Activated CD4-positive, alpha-beta T cell treated with anti-CD3 and anti-CD28 coated beads for 36 hours (primary cell): ENCODE data around the gene JAKMIP2. TPM values are rescaled to one million over a fixed set of nuclear protein-coding genes. Genes with fewer than 3 reads are reported as not detected.
"Not testable (repeated sequence)": the region's sequence is repeated elsewhere in the genome, so short reads cannot be mapped to it uniquely, and the experiment has no call there.

Experiments used
- ATAC-seq: fragments of 200-7000 bp; cut with Tn5 transposase; one replicate; pipeline ENCODE4 v1.10.0; 2021; ENCODE audit warnings: mild to moderate bottlenecking, moderate library complexity
- CTCF ChIA-PET: fragments of 350-600 bp; sonication (Branson Sonifier 250); formaldehyde crosslinking; loops from one replicate; lab custom pipeline; 2021; ENCODE audit warnings: antibody characterized with exemption; lab: Charles Lee
- POLR2A ChIA-PET: fragments of 350-600 bp; sonication (Branson Sonifier 250); formaldehyde crosslinking; loops from one replicate; lab custom pipeline; 2021; ENCODE audit warnings: antibody characterized with exemption, inconsistent platforms; lab: Charles Lee
- DNase-seq: peaks from one replicate; pipeline ENCODE4 v3.0.0-alpha.2; 2020
- H3K27ac Mint-ChIP-seq: one replicate; pipeline ENCODE4 v1.8.0; 2021; ENCODE audit warnings: mixed read lengths
- H3K27me3 Mint-ChIP-seq: one replicate; pipeline ENCODE4 v1.8.0; 2021; ENCODE audit warnings: mixed read lengths
- H3K36me3 Mint-ChIP-seq: one replicate; pipeline ENCODE4 v1.8.0; 2021; ENCODE audit warnings: low read depth, mixed read lengths
- H3K4me1 Mint-ChIP-seq: one replicate; pipeline ENCODE4 v1.8.0; 2021; ENCODE audit warnings: mixed read lengths
- H3K4me3 Mint-ChIP-seq: one replicate; pipeline ENCODE4 v1.8.0; 2021; ENCODE audit warnings: mild to moderate bottlenecking, moderate library complexity, mixed read lengths
- H3K9me3 Mint-ChIP-seq: one replicate; pipeline ENCODE4 v1.8.0; 2021; ENCODE audit warnings: low read depth, mixed read lengths
- intact Hi-C, 2 experiments: fragments of 100-400 bp; cut with DNase I in 1 of 2; cut with micrococcal nuclease in 1 of 2; formaldehyde crosslinking; loops; one replicate each; pipeline versions ENCODE4 v1.14.2 to v1.15.1; 2022 to 2024; cut with DNase I, micrococcal nuclease
- total RNA-seq, 2 experiments: library from RNA; stranded (reverse); gene quantifications; one replicate each; pipeline ENCODE4 v1.2.3, GENCODE V29; 2021

JAKMIP2 gene
- total RNA-seq, 2 experiments from 2014 or later, result 3.4 to 3.9 TPM

DNA sequence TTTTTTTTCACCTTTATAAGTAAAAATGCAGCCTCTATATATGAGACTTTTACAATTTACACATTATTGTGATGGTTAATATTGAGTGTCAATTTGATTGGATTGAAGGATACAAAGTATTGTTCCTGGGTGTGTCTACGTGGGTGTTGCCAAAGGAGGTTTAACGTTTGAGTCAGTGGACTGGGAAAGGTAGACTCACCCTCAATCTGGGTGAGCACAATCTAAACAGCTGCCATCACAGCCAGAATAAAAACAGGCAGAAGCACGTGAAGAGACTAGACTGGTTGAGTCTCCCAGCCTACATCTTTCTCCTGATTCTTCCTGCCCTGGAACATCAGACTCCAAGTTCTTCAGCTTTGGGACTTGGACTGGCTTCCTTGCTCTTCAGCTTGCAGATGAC is 139.9 kb downstream of the JAKMIP2 start:
- Mint-ChIP-seq H3K4me3 (no peak overlapping the region), H3K27me3 (no peaks in the 10 kb centered on the region), H3K9me3 (no peaks in the 10 kb centered on the region), H3K36me3 (peaks cover 1% of the 10 kb centered on the region), H3K4me1 (no peaks in the 10 kb centered on the region), H3K27ac (no peak overlapping the region)
- ChIA-PET POLR2A (no interaction called here), CTCF (interaction anchor here (0.6 to 4.8 kb wide), 2 partner anchors 75 to 180 kb away, joined by 4 to 13 read pairs; no protein-coding TSS in a partner anchor)
- no peak for ATAC-seq
- intact Hi-C loops, result no loop called here
- DNase-seq, result no peak

DNA sequence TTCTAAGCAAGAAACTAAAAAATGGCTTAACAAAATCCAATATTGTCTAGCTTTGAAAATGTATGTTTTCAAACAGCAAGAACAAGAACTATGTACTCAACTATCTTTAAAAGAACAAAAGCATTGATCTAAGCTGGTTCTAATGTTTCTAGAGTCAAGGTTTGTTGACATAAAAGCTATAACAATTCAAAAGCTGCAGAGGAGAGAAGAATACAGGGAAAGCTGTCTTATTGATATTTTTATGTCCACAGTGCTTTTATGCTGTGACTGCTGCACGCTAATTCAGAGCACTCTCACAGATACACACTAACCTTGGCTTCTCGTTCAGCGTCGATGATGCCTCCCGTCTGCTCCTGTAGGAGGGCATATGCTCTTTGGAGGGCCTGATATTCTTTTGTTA is 143.2 kb downstream of the JAKMIP2 start:
- H3K9me3 Mint-ChIP-seq, result no peaks in the 10 kb centered on the region
- no peaks in the 10 kb centered on the region for H3K4me1 Mint-ChIP-seq
- intact Hi-C loops, result no loop called here
- H3K4me3 Mint-ChIP-seq, result no peak overlapping the region
- ATAC-seq (no peak), DNase-seq (no peak)
- H3K27me3 Mint-ChIP-seq, result no peaks in the 10 kb centered on the region
- H3K27ac Mint-ChIP-seq, result no peak overlapping the region
- ChIA-PET POLR2A (no interaction called here), CTCF (interaction anchor here (0.9 to 4.8 kb wide), 5 partner anchors 9 to 185 kb away, joined by 3 to 13 read pairs (median 4); no protein-coding TSS in a partner anchor)
- peaks cover 1% of the 10 kb centered on the region for H3K36me3 Mint-ChIP-seq

DNA sequence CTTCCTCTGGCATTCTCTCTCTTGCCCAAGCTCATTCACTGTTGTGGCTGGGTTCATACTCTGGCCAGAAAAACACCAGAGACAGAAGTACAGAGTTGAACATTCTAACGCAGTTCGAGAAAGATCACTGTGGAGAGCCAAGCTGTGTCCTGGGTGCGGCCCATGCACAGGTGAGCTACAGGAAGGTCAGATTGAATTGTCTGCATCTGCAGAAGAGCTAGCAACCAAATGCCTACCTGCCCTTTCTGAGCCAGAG is 145.9 kb downstream of the JAKMIP2 start:
- Mint-ChIP-seq H3K27me3 (no peaks in the 10 kb centered on the region), H3K36me3 (no peaks in the 10 kb centered on the region), H3K9me3 (no peaks in the 10 kb centered on the region), H3K4me3 (no peak overlapping the region), H3K27ac (no peak overlapping the region), H3K4me1 (no peaks in the 10 kb centered on the region)
- POLR2A ChIA-PET, result no interaction called here
- intact Hi-C loops, result no loop called here
- no peak for ATAC-seq
- CTCF ChIA-PET, result interaction anchor here (1.1 to 1.2 kb wide), 2 partner anchors 9 to 186 kb away, joined by 3 to 4 read pairs; no protein-coding TSS in a partner anchor
- no peak for DNase-seq

DNA sequence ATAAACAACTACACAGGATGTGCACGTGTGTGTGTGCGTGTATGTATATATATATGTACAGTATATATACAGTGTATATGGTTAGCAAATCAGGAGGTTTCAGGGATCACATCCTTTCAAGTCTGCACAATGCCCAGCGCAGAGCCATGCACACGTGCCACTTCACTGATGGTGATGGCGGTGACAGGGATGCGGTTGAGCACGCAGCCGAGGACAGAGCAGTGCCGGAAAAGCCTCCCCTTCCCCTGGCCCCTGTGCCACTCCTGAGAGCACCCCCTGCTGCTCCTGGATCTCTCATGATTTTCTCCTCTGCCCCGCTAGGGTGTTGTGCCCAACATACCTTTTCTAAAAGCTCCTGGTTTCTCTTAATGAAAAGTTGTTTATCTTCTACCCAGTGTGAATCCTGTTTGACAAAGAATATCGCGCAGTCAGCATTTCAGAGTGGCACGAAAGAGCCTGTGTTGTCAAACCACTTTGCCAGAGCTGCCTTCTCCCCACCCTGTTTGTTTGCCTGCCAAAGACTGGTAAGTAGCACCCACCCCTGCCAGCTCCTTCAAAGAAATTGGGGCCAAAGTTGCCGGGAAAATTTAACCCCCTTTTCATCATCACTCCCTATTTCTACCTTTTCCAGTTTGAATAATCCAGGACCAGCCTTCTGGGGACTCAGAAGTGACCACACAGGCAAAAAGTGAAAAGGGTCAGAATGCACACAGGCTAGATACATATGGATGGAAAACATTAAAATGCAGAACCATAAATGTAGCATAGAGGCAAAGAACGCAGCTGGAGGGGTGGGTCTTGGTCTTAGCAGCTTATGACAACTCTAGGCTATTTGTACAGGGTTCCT is 146.4 kb downstream of the JAKMIP2 start:
- Mint-ChIP-seq H3K36me3 (no peaks in the 10 kb centered on the region), H3K4me1 (no peaks in the 10 kb centered on the region), H3K27ac (no peak overlapping the region), H3K4me3 (no peak overlapping the region), H3K9me3 (no peaks in the 10 kb centered on the region), H3K27me3 (no peaks in the 10 kb centered on the region)
- DNase-seq (no peak), ATAC-seq (no peak)
- ChIA-PET CTCF (interaction anchor here (1.2 kb wide), 1 partner anchor 8 kb away, joined by 4 read pairs; no protein-coding TSS in a partner anchor), POLR2A (no interaction called here)
- intact Hi-C loops, result no loop called here

DNA sequence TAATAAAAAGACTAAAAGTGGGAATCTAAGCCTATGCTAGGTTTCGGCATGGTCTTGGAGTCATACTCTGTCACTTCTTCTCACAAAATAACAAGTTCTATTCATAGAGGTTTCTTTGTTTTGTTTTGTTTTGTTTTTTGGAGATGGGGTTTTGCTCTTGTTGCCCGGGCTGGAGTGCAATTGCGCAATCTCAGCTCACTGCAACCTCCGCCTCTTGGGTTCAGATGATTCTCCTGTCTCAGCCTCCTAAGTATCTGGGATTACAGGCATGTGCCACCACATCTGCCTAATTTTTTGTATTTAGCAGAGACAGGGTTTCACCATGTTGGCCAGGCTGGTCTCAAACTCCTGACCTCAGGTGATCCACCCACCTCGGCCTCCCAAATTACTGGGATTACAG is 147.1 kb downstream of the JAKMIP2 start:
- intact Hi-C loops, H3K4me3 Mint-ChIP-seq, H3K27ac Mint-ChIP-seq, ATAC-seq, POLR2A ChIA-PET, H3K9me3 Mint-ChIP-seq, H3K4me1 Mint-ChIP-seq, H3K27me3 Mint-ChIP-seq, DNase-seq, CTCF ChIA-PET, H3K36me3 Mint-ChIP-seq: not testable (repeated sequence)

DNA sequence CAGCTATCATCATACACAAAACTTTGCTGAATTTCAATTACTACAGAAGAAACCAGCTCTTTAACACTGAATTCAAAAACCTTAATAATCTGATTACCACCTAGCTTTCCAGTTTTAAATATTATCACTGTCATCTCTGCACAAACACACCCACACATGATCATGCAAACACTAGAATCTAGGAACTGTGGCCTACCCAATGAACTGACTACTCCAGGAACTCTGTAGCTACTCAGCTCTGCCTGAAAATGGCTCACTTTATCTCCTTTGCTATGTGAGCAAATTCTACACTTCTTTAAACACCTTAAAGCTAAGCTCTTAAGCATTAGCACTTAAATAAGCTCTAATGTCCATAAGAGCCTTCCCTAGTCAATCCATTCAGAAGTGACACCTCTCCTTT is 149.4 kb downstream of the JAKMIP2 start:
- no peak for ATAC-seq
- ChIA-PET POLR2A (no interaction called here), CTCF (interaction anchor here (0.5 to 8.1 kb wide), 3 partner anchors 127 to 190 kb away, joined by 3 to 108 read pairs (median 4); no protein-coding TSS in a partner anchor)
- no peaks in the 10 kb centered on the region for H3K36me3 Mint-ChIP-seq
- H3K4me1 Mint-ChIP-seq, result no peaks in the 10 kb centered on the region
- no peaks in the 10 kb centered on the region for H3K9me3 Mint-ChIP-seq
- H3K27ac Mint-ChIP-seq, result no peak overlapping the region
- DNase-seq, result no peak
- intact Hi-C loops, result no loop called here
- no peaks in the 10 kb centered on the region for H3K27me3 Mint-ChIP-seq
- no peak overlapping the region for H3K4me3 Mint-ChIP-seq

DNA sequence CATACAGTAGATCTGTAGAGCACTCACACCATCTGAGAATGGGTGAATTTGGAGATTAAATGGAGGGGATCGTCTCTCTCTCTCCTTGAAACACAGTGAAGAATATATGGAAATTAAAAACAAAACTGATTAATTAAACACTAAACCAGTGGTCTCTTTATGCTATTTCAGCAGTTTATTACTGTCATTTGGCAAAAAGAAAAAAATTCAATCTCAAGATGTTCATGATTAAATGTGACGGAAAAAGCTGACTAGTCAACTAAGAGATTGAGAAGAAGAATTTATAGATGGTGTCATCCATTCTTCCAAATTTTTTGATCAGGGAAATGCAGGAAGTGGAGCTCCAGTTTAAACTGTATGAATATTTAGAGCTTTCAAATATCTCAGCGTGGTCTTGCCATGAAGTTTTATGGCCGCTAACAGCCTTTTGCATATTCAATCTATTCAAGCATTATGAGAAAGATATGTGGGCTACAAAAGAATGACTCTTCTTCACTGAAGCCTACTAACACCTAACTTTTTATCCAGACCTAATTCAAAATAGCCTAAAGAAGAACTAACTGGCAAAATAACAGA is 151.0 kb downstream of the JAKMIP2 start:
- CTCF ChIA-PET, result interaction anchor here (1.3 to 8.1 kb wide), 2 partner anchors 192 to 198 kb away, joined by 3 to 108 read pairs; no protein-coding TSS in a partner anchor
- Mint-ChIP-seq H3K4me1 (no peaks in the 10 kb centered on the region), H3K27me3 (no peaks in the 10 kb centered on the region), H3K27ac (no peak overlapping the region), H3K9me3 (no peaks in the 10 kb centered on the region), H3K4me3 (no peak overlapping the region), H3K36me3 (no peaks in the 10 kb centered on the region)
- POLR2A ChIA-PET, result no interaction called here
- intact Hi-C loops, result no loop called here
- no peak for DNase-seq
- no peak for ATAC-seq

DNA sequence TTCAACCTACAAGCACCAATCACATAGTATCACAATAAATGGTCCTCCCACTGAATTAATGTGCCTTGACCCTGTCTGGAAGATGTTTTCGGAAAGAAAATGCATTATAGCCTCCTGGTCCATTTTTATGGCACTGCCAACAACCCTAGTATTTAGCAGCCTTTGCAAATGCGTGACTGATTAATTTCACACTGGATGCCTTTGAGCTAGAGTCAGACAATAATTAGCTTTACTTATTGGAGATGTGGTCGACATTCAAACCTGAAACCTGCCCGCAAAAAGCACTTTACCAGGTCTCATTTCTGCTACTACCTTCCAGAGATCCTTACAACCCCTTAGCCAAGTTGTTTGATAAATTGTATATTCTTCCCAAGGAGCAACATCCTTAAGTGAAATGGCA is 153.3 kb downstream of the JAKMIP2 start:
- Mint-ChIP-seq H3K4me3 (no peak overlapping the region), H3K36me3 (no peaks in the 10 kb centered on the region), H3K27me3 (no peaks in the 10 kb centered on the region), H3K4me1 (no peaks in the 10 kb centered on the region), H3K27ac (no peak overlapping the region), H3K9me3 (no peaks in the 10 kb centered on the region)
- ChIA-PET CTCF (interaction anchor here (1.0 to 8.1 kb wide), 4 partner anchors 145 to 199 kb away, joined by 3 to 108 read pairs (median 11); no protein-coding TSS in a partner anchor), POLR2A (no interaction called here)
- ATAC-seq, result no peak
- no peak for DNase-seq
- intact Hi-C loops, result no loop called here

DNA sequence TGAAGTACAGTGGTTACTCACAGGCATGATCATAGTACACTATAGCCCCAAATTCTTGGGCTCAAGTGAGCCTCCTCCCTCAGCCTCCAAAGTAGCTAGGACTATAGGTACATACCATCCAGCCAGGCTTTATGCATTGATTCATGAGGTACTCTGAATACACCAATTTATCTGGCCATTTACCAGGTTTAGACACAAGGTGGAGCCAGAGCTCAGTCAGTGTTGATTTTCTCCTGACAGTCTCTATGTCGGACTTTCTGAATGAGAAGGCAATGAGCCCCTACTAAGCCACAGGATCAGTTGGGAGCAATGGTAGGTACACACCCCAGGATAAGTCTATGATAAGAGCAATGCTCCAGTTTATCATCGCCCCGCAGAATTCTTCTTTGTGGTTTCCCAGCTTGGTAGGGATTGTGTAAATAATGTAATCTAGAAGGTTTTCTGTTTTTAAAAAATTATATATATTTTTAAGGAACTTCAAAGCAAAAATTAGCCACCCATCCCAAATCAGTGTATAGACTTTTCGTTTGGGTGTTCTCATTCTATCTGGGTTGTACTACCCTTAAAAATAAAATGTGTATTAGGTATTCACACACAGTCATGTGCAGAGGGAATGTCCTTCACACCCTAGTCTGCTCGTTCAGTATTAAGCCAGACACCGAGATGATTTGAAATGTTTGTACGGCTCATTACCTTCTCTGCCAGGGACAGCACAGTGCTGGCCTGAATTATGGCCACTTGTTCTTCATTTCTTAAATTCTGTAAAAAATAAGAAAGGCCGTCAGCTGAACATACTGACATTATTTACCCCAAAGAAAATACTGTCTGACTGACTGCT is 154.3 kb downstream of the JAKMIP2 start:
- POLR2A ChIA-PET, result interaction anchor here (0.7 kb wide), 1 partner anchor 190 kb away, joined by 4 read pairs; no protein-coding TSS in a partner anchor
- Mint-ChIP-seq H3K4me1 (no peaks in the 10 kb centered on the region), H3K27ac (no peak overlapping the region), H3K36me3 (no peaks in the 10 kb centered on the region), H3K27me3 (no peaks in the 10 kb centered on the region), H3K9me3 (no peaks in the 10 kb centered on the region), H3K4me3 (no peak overlapping the region)
- ATAC-seq (peak; percentile 63), DNase-seq (peak; percentile 66)
- intact Hi-C loops, result loop anchor here (1.0 kb wide), 1 partner anchor 194 kb away; no protein-coding TSS in a partner anchor
- CTCF ChIA-PET, result interaction anchor here (0.6 to 8.1 kb wide), 13 partner anchors 8 to 202 kb away, joined by 3 to 108 read pairs (median 4); no protein-coding TSS in a partner anchor

DNA sequence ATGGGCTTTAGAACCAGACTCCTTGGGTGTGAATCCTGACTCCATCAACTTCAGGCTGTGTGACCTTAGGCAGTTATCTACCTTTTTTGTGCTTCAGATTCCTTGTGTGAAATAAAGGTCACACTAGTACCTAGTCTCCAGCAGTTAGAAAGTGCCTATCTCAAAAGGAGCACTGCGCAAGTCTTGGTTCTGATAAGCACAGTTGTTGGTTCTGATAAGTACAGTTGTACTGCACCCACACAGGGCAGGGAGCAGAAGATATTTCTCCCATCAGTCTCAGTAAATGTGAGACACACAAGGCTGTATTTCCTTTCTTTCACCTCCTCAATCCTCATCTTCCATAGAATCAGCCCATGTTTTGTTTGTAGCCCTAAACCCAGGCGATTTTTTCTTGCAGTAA is 156.1 kb downstream of the JAKMIP2 start:
- CTCF ChIA-PET, result interaction anchor here (3.8 to 8.1 kb wide), 2 partner anchors 193 to 197 kb away, joined by 19 to 108 read pairs; no protein-coding TSS in a partner anchor
- H3K4me3 Mint-ChIP-seq, result no peak overlapping the region
- no peaks in the 10 kb centered on the region for H3K9me3 Mint-ChIP-seq
- H3K27ac Mint-ChIP-seq, result no peak overlapping the region
- intact Hi-C loops, result no loop called here
- POLR2A ChIA-PET, result no interaction called here
- no peaks in the 10 kb centered on the region for H3K27me3 Mint-ChIP-seq
- no peaks in the 10 kb centered on the region for H3K36me3 Mint-ChIP-seq
- DNase-seq (no peak), ATAC-seq (no peak)
- no peaks in the 10 kb centered on the region for H3K4me1 Mint-ChIP-seq

DNA sequence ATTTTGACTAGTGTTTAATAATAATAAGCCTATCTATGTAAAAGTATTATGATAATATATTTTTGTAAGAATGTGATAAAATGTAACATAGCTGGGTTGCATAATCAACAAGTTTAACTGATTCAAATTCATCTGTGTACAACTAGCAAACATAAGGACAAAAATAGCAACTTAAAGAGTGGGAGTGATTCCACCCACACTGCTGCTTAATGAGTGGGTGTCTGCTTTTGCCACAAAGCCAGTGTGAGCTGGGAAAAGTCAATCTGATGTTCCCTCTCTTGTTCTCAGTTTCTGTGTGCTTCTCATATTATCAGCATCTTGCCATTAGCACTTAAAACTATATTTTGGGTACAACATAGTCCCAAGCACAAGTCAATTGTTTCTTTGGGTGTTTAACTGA is 161.5 kb downstream of the JAKMIP2 start:
- POLR2A ChIA-PET, result no interaction called here
- H3K27me3 Mint-ChIP-seq, result no peaks in the 10 kb centered on the region
- ATAC-seq, result no peak
- no peak overlapping the region for H3K27ac Mint-ChIP-seq
- no peaks in the 10 kb centered on the region for H3K9me3 Mint-ChIP-seq
- no peak overlapping the region for H3K4me3 Mint-ChIP-seq
- no peaks in the 10 kb centered on the region for H3K36me3 Mint-ChIP-seq
- DNase-seq, result no peak
- H3K4me1 Mint-ChIP-seq, result no peaks in the 10 kb centered on the region
- CTCF ChIA-PET, result interaction anchor here (1.5 kb wide), 1 partner anchor 19 kb away, joined by 4 read pairs; no protein-coding TSS in a partner anchor
- intact Hi-C loops, result no loop called here
